GM13976 (cell line): ENCODE results near the gene MSMB.

ENCODE experiments used
- DNase-seq: peaks from one replicate; pipeline ENCODE4 v3.0.0; 2012; ENCODE audit warnings: low spot score
- in situ Hi-C: fragments of 300-500 bp; cut with MboI; formaldehyde crosslinking; loops from one replicate; pipeline ENCODE4 v1.12.0; 2022; ENCODE audit warnings: low sequenced_read_pairs, mixed read lengths, inconsistent platforms; ENCODE audit not compliant: unreplicated experiment
- TF ChIP-seq, protein P1 (sequence below): IDR thresholded peaks from 2 replicates; pipeline ENCODE4 v1.5.1; 2012; ENCODE audit warnings: borderline replicate concordance, mild to moderate bottlenecking; ENCODE audit not compliant: insufficient read depth; ENCODE audit errors: extremely low read depth, missing control alignments, control extremely low read depth

Gene MSMB

DNA sequence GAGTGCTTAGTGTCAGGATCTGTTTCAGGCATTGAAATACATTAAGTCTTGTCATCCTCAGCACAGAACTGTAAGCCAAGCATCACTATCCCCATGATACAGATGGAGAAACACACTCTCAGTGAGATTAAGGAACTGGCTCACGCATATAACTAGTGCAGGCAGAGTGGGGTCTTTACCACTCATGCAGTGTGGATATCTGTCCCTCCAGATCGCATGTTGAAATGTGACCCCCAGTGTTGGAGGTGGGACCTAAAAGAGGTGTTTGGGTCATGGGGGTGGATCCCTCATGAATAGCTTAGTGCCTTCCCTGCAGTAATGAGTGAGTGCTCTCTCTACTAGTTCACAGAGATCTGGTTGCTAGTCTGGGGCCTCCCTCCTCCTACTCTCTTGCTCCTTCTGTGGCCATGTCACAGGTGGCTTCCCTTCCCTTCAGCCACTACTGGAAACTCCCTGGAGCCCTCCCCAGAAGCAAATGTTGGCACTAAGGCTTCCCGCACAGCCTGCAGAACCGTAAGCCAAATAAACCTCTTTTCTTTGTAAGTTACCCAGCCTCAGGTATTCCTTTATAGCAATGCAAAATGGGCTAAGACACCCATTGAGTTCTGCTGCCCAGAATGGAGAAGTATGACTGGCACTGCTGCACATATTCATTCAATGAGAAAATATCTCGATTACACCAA lies 31.8 kb upstream of the MSMB start:
- TF ChIP-seq, protein P1, sequence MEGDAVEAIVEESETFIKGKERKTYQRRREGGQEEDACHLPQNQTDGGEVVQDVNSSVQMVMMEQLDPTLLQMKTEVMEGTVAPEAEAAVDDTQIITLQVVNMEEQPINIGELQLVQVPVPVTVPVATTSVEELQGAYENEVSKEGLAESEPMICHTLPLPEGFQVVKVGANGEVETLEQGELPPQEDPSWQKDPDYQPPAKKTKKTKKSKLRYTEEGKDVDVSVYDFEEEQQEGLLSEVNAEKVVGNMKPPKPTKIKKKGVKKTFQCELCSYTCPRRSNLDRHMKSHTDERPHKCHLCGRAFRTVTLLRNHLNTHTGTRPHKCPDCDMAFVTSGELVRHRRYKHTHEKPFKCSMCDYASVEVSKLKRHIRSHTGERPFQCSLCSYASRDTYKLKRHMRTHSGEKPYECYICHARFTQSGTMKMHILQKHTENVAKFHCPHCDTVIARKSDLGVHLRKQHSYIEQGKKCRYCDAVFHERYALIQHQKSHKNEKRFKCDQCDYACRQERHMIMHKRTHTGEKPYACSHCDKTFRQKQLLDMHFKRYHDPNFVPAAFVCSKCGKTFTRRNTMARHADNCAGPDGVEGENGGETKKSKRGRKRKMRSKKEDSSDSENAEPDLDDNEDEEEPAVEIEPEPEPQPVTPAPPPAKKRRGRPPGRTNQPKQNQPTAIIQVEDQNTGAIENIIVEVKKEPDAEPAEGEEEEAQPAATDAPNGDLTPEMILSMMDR = no peak
- DNase-seq = no peak
- in situ Hi-C loops = no loop called here

DNA sequence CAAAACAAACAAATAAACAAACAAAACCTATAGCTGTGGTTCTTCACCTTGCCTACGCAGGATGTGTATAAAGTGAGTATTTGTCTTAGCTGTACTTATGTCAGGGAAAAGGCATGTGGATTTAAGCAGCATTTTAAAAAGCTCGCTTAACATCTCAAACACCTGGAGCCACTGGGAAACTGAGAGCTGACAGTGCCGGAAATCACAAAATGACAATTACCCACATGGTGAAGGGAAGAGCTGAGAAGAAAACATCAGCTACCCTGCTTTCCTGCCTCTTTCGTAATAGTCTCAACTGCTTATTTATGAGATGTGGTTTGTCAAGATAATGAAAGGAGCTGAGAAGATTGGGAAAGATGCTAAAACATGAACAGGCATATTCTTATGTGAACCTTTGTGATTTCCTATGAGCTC lies 31.1 kb upstream of the MSMB start:
- in situ Hi-C loops = no loop called here
- no peak for DNase-seq

DNA sequence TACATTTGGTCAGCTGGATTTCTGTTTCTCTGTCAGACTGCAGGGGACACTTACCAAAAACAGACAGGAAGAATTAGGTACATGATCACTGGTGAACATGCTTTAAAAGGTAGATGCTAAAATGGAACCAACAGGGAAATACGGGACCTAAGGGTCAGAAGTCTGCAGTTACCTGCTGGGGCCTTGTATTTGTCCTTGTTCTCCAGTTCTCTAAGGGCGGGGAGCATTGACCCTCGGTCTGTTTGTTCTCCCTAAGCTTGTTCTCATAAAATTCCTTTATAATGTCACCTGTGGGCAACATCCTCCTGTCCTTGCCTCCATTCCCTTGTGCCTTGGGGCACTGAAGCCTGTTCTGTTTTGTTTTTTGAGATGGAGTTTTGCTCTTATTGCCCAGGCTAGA lies 29.8 kb upstream of the MSMB start:
- TF ChIP-seq, protein P1 = no peak
- in situ Hi-C loops = no loop called here
- DNase-seq = no peak

More for the DNA sequence above, 31.1 kb upstream of the MSMB start:
- TF ChIP-seq, protein P1 = no peak

DNA sequence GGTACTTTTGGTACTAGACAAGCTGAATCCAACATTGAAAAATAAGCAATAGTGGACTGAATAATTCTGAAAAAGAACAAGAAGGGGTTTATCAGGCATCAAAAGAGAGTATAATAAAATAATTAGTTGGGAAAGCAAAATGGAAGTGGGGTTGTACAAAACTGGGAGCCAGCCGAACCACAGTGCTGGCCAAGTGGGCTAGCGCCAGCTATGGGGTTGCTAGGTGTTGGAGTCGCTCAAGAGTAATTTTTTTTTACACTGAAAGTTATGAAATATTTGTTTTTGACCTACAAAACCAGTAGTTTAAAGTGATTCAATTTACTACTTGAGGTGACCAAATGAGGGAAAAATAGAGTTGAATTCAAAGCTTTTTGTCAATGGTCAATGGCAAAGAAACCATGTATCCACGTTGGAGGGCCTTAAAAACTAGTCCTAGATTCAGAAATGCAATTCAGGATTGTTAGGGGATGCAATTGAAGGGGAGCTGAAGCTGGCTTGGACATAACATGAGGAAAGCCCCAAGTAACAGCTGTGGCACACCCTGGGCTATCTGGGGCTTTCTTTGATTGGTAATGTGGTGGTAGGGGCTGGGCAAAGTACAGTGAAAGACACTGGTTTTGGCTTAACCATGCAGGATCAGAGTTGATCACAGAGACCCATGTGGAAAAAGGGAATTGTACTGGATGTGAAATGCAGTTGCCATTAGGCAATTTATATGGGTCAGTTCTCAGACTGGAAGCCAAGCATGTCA lies 28.3 kb upstream of the MSMB start:
- in situ Hi-C loops = no loop called here
- TF ChIP-seq, protein P1 = no peak

DNA sequence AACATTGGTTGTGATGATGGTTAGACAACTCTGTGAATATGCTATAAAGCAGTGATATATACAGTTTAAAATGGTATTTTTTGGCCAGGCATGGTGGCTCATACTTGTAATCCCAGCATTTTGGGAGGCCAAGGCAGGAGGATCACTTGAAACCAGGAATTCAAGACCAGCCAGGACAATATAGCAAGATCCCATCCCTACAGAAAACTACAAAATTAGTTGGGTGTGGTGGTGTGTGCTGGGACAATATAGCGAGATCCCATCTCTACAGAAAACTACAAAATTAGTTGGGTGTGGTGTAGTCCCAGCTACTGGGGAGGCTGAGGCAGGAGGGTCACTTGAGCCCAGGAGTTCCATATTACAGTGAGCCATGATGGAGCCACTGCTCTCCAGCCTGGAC lies 27.5 kb upstream of the MSMB start:
- TF ChIP-seq, protein P1 = no peak
- DNase-seq = no peak
- in situ Hi-C loops = no loop called here

More for the DNA sequence above, 28.3 kb upstream of the MSMB start:
- DNase-seq = no peak

DNA sequence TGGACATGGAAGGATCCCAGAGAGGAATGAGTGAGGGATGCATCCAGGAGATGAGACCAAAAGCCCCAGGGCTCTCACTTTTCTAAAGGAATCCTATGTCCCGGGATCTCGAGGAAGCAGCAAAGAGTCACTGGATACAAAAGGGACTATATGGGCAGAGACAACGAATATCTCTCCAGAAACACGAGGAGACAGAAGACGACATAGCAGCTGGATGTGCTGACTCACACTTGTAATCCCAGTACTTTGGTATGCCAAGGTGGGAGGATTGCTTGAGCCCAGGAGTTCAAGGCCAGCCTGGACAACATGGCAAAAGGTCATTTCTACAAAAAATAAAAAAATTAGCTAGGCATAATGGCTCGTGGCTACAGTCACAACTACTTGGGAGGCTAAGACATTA lies 24.7 kb upstream of the MSMB start:
- in situ Hi-C loops = no loop called here
- TF ChIP-seq, protein P1 = no peak
- no peak for DNase-seq
